ENCODE results near the gene APBA3.

Gene APBA3

DNA sequence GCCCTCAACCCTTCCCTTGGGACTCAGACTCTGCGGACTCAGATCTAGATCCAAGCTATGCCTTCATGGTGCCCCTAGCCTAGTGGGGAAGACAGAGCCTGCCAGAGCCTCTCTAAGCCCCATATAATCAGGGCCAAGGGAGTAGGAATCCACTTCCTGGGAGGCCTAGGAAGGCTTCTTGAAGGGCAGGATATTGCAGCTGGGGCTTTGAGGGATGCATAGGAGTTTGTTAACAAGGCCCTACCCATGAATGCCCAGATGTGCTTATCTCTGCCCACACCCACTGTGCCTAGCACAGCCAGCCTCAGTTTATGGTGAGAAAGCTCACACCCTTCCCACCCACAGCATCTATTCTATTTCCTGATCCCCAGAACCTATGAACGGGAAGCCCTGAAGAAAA lies 11.3 kb downstream of the APBA3 start:
- Mint-ChIP-seq H3K27ac (no peak overlapping the region), H3K9me3 (no peaks in the 10 kb centered on the region), H3K36me3 (ENCODE audit: low read depth) (peaks cover 13% of the 10 kb centered on the region), H3K4me1 (no peaks in the 10 kb centered on the region), H3K27me3 (ENCODE audit: low read depth, poor library complexity) (peaks cover 7% of the 10 kb centered on the region), H3K4me3 (no peak overlapping the region)
- TF ChIP-seq, protein P1, sequence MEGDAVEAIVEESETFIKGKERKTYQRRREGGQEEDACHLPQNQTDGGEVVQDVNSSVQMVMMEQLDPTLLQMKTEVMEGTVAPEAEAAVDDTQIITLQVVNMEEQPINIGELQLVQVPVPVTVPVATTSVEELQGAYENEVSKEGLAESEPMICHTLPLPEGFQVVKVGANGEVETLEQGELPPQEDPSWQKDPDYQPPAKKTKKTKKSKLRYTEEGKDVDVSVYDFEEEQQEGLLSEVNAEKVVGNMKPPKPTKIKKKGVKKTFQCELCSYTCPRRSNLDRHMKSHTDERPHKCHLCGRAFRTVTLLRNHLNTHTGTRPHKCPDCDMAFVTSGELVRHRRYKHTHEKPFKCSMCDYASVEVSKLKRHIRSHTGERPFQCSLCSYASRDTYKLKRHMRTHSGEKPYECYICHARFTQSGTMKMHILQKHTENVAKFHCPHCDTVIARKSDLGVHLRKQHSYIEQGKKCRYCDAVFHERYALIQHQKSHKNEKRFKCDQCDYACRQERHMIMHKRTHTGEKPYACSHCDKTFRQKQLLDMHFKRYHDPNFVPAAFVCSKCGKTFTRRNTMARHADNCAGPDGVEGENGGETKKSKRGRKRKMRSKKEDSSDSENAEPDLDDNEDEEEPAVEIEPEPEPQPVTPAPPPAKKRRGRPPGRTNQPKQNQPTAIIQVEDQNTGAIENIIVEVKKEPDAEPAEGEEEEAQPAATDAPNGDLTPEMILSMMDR (IDR thresholded peaks at IDR 0.05): no peak
- DNase-seq: no peak

GRCh38 chr19:3748965-3749364 lies 12.5 kb downstream of the APBA3 start:
- H3K4me1 Mint-ChIP-seq: no peaks in the 10 kb centered on the region
- DNase-seq: no peak

DNA sequence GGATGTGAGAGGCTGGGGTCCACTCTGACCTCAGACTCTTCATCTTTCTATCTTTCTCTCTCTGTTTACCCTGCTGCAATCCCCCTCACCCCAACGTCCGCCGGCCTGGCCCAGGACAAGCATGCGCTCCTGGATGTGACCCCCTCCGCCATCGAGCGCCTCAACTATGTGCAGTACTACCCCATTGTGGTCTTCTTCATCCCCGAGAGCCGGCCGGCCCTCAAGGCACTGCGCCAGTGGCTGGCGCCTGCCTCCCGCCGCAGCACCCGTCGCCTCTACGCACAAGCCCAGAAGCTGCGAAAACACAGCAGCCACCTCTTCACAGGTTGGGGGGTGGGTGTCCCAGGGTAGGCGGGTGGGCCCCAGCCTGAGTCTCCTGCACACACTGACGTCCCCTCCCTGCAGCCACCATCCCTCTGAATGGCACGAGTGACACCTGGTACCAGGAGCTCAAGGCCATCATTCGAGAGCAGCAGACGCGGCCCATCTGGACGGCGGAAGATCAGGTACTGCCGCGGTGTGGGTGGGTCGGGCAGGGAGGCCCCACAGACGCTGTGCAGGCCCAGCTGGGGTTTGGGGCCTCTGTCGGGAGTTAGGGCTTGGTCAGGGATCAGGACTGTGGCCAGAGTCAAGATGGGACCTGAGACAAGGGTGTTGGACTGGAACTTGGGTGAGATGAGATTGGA lies 15.0 kb downstream of the APBA3 start:
- Mint-ChIP-seq H3K4me1 (no peaks in the 10 kb centered on the region), H3K9me3 (no peaks in the 10 kb centered on the region), H3K36me3 (ENCODE audit: low read depth) (peaks cover 8% of the 10 kb centered on the region), H3K27ac (no peak overlapping the region), H3K27me3 (ENCODE audit: low read depth, poor library complexity) (peaks cover 10% of the 10 kb centered on the region), H3K4me3 (no peak overlapping the region)
- no peak for DNase-seq
- TF ChIP-seq, protein P1 (IDR thresholded peaks at IDR 0.05): no peak

More at GRCh38 chr19:3748965-3749364, 12.5 kb downstream of the APBA3 start:
- H3K9me3 Mint-ChIP-seq: no peaks in the 10 kb centered on the region
- peaks cover 7% of the 10 kb centered on the region for H3K27me3 Mint-ChIP-seq (ENCODE audit: low read depth, poor library complexity)
- no peak overlapping the region for H3K4me3 Mint-ChIP-seq
- no peak overlapping the region for H3K27ac Mint-ChIP-seq
- H3K36me3 Mint-ChIP-seq (ENCODE audit: low read depth): peaks cover 8% of the 10 kb centered on the region
- TF ChIP-seq, protein P1 (IDR thresholded peaks at IDR 0.05): no peak

DNA sequence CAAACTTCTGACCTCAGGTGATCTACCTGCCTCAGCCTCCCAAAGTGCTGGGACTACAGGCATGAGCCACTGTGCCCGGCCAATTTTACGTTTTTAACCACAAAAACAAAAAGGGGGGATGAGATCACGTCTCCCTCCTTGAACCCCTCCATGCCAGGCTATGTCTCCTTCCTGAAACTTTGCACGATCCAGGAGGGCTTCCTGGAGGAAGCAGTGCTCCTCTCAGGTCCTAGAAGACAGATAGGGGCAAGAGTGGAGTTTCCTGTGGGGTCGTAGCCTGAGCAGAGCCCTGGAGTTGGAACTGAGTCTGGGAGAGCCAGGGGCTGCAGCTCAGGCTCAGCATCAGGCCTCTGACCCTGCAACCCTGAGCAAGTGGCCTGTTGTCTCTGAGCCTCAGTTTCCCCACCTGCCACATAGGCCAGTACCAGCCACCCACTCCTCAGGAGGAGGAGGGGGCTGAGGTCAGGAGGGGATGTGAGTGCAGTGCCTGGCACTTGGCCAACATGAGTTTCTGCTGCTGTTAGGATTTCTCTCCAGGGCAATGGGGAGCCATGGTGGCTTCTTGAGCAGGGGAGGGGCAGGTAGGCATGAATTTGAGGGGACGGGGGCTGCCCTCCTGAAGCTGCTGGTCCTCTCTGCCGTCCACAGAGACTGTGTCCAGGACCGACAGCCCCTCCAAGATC lies 16.0 kb downstream of the APBA3 start:
- no peaks in the 10 kb centered on the region for H3K9me3 Mint-ChIP-seq
- H3K4me1 Mint-ChIP-seq: no peaks in the 10 kb centered on the region
- peaks cover 10% of the 10 kb centered on the region for H3K27me3 Mint-ChIP-seq (ENCODE audit: low read depth, poor library complexity)
- peaks cover 6% of the 10 kb centered on the region for H3K36me3 Mint-ChIP-seq (ENCODE audit: low read depth)
- no peak overlapping the region for H3K4me3 Mint-ChIP-seq
- TF ChIP-seq, protein P1 (IDR thresholded peaks at IDR 0.05): no peak
- no peak overlapping the region for H3K27ac Mint-ChIP-seq
- no peak for DNase-seq

- H3K4me1 Mint-ChIP-seq: no peaks in the 10 kb centered on the region
- H3K27ac Mint-ChIP-seq: no peak overlapping the region
- no peak for DNase-seq
- H3K4me3 Mint-ChIP-seq: no peak overlapping the region
- peaks cover 14% of the 10 kb centered on the region for H3K27me3 Mint-ChIP-seq (ENCODE audit: low read depth, poor library complexity)
- TF ChIP-seq, protein P1 (IDR thresholded peaks at IDR 0.05): no peak
- H3K9me3 Mint-ChIP-seq: no peaks in the 10 kb centered on the region
- H3K36me3 Mint-ChIP-seq (ENCODE audit: low read depth): no peaks in the 10 kb centered on the region
Measured at GRCh38 chr19:3743486-3743885, 18.0 kb downstream of the APBA3 start.

- H3K4me1 Mint-ChIP-seq: no peaks in the 10 kb centered on the region
- no peak overlapping the region for H3K4me3 Mint-ChIP-seq
- H3K27me3 Mint-ChIP-seq (ENCODE audit: low read depth, poor library complexity): peaks cover 23% of the 10 kb centered on the region
- H3K27ac Mint-ChIP-seq: no peak overlapping the region
- H3K9me3 Mint-ChIP-seq: no peaks in the 10 kb centered on the region
- TF ChIP-seq, protein P1 (IDR thresholded peaks at IDR 0.05): no peak
- no peaks in the 10 kb centered on the region for H3K36me3 Mint-ChIP-seq (ENCODE audit: low read depth)
- no peak for DNase-seq
Measured at GRCh38 chr19:3740431-3740830, 21.1 kb downstream of the APBA3 start.
